Esophagus squamous epithelium (tissue), 4 donors: ENCODE results near the gene DLG5.

Experiments
- CTCF ChIP-seq, 6 experiments: fragments of 450-650 bp in 4 of 6; fragments of 200-600 bp in 2 of 6; sonication (generic) in 2 of 6; IDR thresholded peaks; one replicate each; pipeline ENCODE4 v1.5.1; 2016 to 2019; ENCODE audit warnings: antibody characterized with exemption in 6 of 6, mild to moderate bottlenecking in 4 of 6, moderate library complexity in 4 of 6
- POLR2A ChIP-seq, 4 donors: fragments of 450-650 bp; IDR thresholded peaks; one replicate each; pipeline ENCODE4 v1.6.1; 2017; ENCODE audit warnings: antibody characterized with exemption in 4 of 4, mild to moderate bottlenecking in 4 of 4, moderate library complexity in 3 of 4

- TF ChIP-seq CTCF (IDR thresholded peaks at IDR 0.05) (no peak), POLR2A (IDR thresholded peaks at IDR 0.05) (no peak)
Measured at GRCh38 chr10:77884181-77884580, 42.4 kb downstream of the DLG5 start.
